ENCODE measurements around the gene NAALADL2. TPM values are rescaled to one million over a fixed set of nuclear protein-coding genes. Genes with fewer than 3 reads are reported as not detected.

Gene NAALADL2
- total and polyA plus RNA-seq, 8 donors = 0.76 to 15.4 (median 7.9) TPM

GRCh38 chr3:174951034-174951433 lies 91.9 kb downstream of the NAALADL2 start:
- no peaks in the 10 kb centered on the region for H3K36me3 ChIP-seq
- ATAC-seq (no peak), DNase-seq (no peak), FAIRE-seq (no peak)
- H3K27ac ChIP-seq = no peak overlapping the region
- 65 to 76% methylated on average over 3 of the region's 3 CpGs for WGBS, 2 donors
- no peaks in the 10 kb centered on the region for H3K27me3 ChIP-seq
- no peaks in the 10 kb centered on the region for H3K4me1 ChIP-seq
- H3K4me3 ChIP-seq = no peak overlapping the region
- intact Hi-C loops (cut with DNase I) = no loop called here
- no peak for TF ChIP-seq CTCF (IDR thresholded peaks at IDR 0.05)
- no peaks in the 10 kb centered on the region for H3K9me3 ChIP-seq

GRCh38 chr3:174951498-174952005 lies 92.4 kb downstream of the NAALADL2 start:
- no peaks in the 10 kb centered on the region for H3K27me3 ChIP-seq
- no peak overlapping the region for H3K4me3 ChIP-seq
- WGBS, 2 donors = 87 to 96% methylated on average over 2 of the region's 2 CpGs
- H3K27ac ChIP-seq = no peak overlapping the region
- no peaks in the 10 kb centered on the region for H3K9me3 ChIP-seq
- H3K4me1 ChIP-seq = no peaks in the 10 kb centered on the region
- H3K36me3 ChIP-seq = no peaks in the 10 kb centered on the region
- intact Hi-C loops (cut with DNase I) = no loop called here
- no peak for TF ChIP-seq CTCF (IDR thresholded peaks at IDR 0.05)
- ATAC-seq (no peak), FAIRE-seq (no peak), DNase-seq (no peak)

GRCh38 chr3:174953068-174953467 lies 93.9 kb downstream of the NAALADL2 start:
- 36 to 88% methylated on average over 1 of the region's 1 CpG for WGBS, 2 donors
- no peak overlapping the region for H3K27ac ChIP-seq

GRCh38 chr3:174955513-174956016 lies 96.4 kb downstream of the NAALADL2 start:
- TF ChIP-seq CTCF (IDR thresholded peaks at IDR 0.05) = no peak
- Histone ChIP-seq H3K9me3 (no peaks in the 10 kb centered on the region), H3K4me1 (no peaks in the 10 kb centered on the region), H3K4me3 (no peak overlapping the region), H3K27ac (no peak overlapping the region), H3K36me3 (no peaks in the 10 kb centered on the region), H3K27me3 (no peaks in the 10 kb centered on the region)
- intact Hi-C loops (cut with DNase I) = no loop called here
- no peak for DNase-seq
- 49 to 57% methylated on average over 2 of the region's 2 CpGs for WGBS, 2 donors
- no peak for ATAC-seq
- no peak for FAIRE-seq

More at GRCh38 chr3:174953068-174953467, 93.9 kb downstream of the NAALADL2 start:
- no peaks in the 10 kb centered on the region for H3K9me3 ChIP-seq
- no peaks in the 10 kb centered on the region for H3K27me3 ChIP-seq
- FAIRE-seq (no peak), ATAC-seq (no peak), DNase-seq (no peak)
- no peaks in the 10 kb centered on the region for H3K4me1 ChIP-seq
- H3K4me3 ChIP-seq = no peak overlapping the region
- intact Hi-C loops (cut with DNase I) = no loop called here
- TF ChIP-seq CTCF (IDR thresholded peaks at IDR 0.05) = no peak
- H3K36me3 ChIP-seq = no peaks in the 10 kb centered on the region

GRCh38 chr3:174957081-174957480 lies 97.9 kb downstream of the NAALADL2 start:
- ATAC-seq = no peak
- no peak for DNase-seq
- Histone ChIP-seq H3K4me3 (no peak overlapping the region), H3K36me3 (no peaks in the 10 kb centered on the region), H3K27me3 (no peaks in the 10 kb centered on the region), H3K4me1 (no peaks in the 10 kb centered on the region), H3K9me3 (no peaks in the 10 kb centered on the region), H3K27ac (no peak overlapping the region)
- intact Hi-C loops (cut with DNase I) = no loop called here
- FAIRE-seq = no peak
- no peak for TF ChIP-seq CTCF (IDR thresholded peaks at IDR 0.05)
- 61 to 63% methylated on average over 2 of the region's 2 CpGs for WGBS, 2 donors
